SU-DHL-6 (cell line): ENCODE results near the gene SEZ6.

Experiments
- H2AFZ ChIP-seq: fragments of 200-600 bp; sonication (generic); 2 replicates; pipeline ENCODE4 v1.6.1; 2014; ENCODE audit warnings: low read depth, mild to moderate bottlenecking, moderate library complexity, mixed read lengths, antibody characterized with exemption, low read length; ENCODE audit not compliant: severe bottlenecking
- H3F3A ChIP-seq: fragments of 200-600 bp; shearing (Covaris generic); 2 replicates; pipeline ENCODE4 v1.6.0; 2016; ENCODE audit warnings: antibody characterized with exemption, mild to moderate bottlenecking; ENCODE audit not compliant: insufficient read depth
- H3K27ac ChIP-seq: fragments of 200-600 bp; sonication (generic); 2 replicates; pipeline ENCODE4 v1.5.1; 2016; ENCODE audit warnings: low read depth, mild to moderate bottlenecking, low read length, moderate library complexity, mixed read lengths
- H3K27me3 ChIP-seq: fragments of 200-600 bp; sonication (generic), shearing (Covaris generic); 2 replicates; pipeline ENCODE4 v1.6.0; 2014; ENCODE audit warnings: mild to moderate bottlenecking, low read length
- H3K36me3 ChIP-seq: fragments of 200-600 bp; sonication (generic); 2 replicates; pipeline ENCODE4 v1.6.1; 2014; ENCODE audit warnings: mild to moderate bottlenecking, low read length, mixed read lengths
- H3K4me2 ChIP-seq: fragments of 300-600, 200-600 bp; shearing (Covaris generic), sonication (generic); 2 replicates; pipeline ENCODE4 v1.6.0; 2014; ENCODE audit warnings: low read length, low read depth, mild to moderate bottlenecking; ENCODE audit not compliant: poor library complexity, severe bottlenecking
- H3K4me3 ChIP-seq: fragments of 200-600 bp; sonication (generic); 2 replicates; pipeline ENCODE4 v1.5.1; 2014; ENCODE audit warnings: antibody characterized with exemption, low read length, mild to moderate bottlenecking, mixed read lengths; ENCODE audit not compliant: insufficient read depth, poor library complexity, severe bottlenecking
- H3K79me2 ChIP-seq: fragments of 200-600 bp; sonication (generic); 2 replicates; pipeline ENCODE4 v1.6.1; 2014; ENCODE audit warnings: mild to moderate bottlenecking, low read length, moderate library complexity; ENCODE audit not compliant: insufficient read depth
- H3K9ac ChIP-seq: fragments of 200-600 bp; sonication (generic); 2 replicates; pipeline ENCODE4 v1.7.0; 2014; ENCODE audit warnings: mild to moderate bottlenecking, low read length
- H3K9me2 ChIP-seq: fragments of 200-600 bp; sonication (generic); replicated peaks from 2 replicates; pipeline ENCODE4 v1.6.1; 2014; ENCODE audit warnings: low read length; ENCODE audit not compliant: insufficient read depth
- H3K9me3 ChIP-seq: fragments of 200-600 bp; sonication (generic); 2 replicates; pipeline ENCODE4 v1.6.1; 2014; ENCODE audit warnings: low read length, mixed read lengths; ENCODE audit not compliant: insufficient read depth
- H4K20me1 ChIP-seq: fragments of 200-600 bp; sonication (generic); 2 replicates; pipeline ENCODE4 v1.6.1; 2014; ENCODE audit warnings: low read depth, mild to moderate bottlenecking, antibody characterized with exemption, low read length, moderate library complexity, mixed read lengths
- EZH2phosphoT487 ChIP-seq: fragments of 200-600 bp; sonication (generic), shearing (Covaris generic); conservative IDR thresholded peaks from 2 replicates; pipeline ENCODE4 v1.6.1; 2018; ENCODE audit warnings: mild to moderate bottlenecking, antibody characterized with exemption, low read length, moderate library complexity, mixed read lengths
- TF ChIP-seq, protein P1 (sequence below): fragments of 200-600 bp; sonication (generic); IDR thresholded peaks from one replicate; pipeline ENCODE4 v1.5.1; 2017; ENCODE audit warnings: antibody characterized with exemption, mild to moderate bottlenecking, low read length, moderate library complexity; ENCODE audit not compliant: insufficient read depth, poor library complexity, severe bottlenecking

SEZ6 gene

DNA sequence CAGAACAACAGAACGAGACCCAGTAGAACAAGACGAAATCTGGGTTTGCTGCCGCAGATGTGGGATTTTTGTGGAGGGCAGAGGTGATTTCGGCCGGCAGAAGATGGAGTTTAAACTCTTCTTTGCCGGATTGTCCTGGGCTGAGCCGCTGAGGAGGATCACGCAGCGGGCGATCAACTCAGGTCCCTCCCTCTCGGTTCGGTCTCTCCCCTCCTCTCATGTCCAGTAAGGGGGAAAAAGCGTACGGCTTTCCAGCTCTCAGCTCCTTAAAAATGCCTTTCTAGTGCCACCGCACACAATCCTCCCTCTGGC is 57.0 kb downstream of the SEZ6 start:
- Histone ChIP-seq H3F3A (peaks cover 19% of the 10 kb centered on the region), H3K36me3 (peaks cover 8% of the 10 kb centered on the region), H3K9me3 (no peaks in the 10 kb centered on the region), H3K4me3 (peak overlapping the region; percentile 86), H3K27ac (peak overlapping the region; percentile 90), H3K9me2 (no peaks in the 10 kb centered on the region), H3K9ac (peak overlapping the region; percentile 87), H3K4me2 (peak overlapping the region; percentile 94), H3K27me3 (no peaks in the 10 kb centered on the region), H3K79me2 (peaks cover 74% of the 10 kb centered on the region), H4K20me1 (peaks cover 18% of the 10 kb centered on the region; the same call in 1 of the 2 replicates), H2AFZ (no peak overlapping the region)
- no peak for TF ChIP-seq EZH2phosphoT487
- TF ChIP-seq, protein P1, sequence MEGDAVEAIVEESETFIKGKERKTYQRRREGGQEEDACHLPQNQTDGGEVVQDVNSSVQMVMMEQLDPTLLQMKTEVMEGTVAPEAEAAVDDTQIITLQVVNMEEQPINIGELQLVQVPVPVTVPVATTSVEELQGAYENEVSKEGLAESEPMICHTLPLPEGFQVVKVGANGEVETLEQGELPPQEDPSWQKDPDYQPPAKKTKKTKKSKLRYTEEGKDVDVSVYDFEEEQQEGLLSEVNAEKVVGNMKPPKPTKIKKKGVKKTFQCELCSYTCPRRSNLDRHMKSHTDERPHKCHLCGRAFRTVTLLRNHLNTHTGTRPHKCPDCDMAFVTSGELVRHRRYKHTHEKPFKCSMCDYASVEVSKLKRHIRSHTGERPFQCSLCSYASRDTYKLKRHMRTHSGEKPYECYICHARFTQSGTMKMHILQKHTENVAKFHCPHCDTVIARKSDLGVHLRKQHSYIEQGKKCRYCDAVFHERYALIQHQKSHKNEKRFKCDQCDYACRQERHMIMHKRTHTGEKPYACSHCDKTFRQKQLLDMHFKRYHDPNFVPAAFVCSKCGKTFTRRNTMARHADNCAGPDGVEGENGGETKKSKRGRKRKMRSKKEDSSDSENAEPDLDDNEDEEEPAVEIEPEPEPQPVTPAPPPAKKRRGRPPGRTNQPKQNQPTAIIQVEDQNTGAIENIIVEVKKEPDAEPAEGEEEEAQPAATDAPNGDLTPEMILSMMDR = no peak

DNA sequence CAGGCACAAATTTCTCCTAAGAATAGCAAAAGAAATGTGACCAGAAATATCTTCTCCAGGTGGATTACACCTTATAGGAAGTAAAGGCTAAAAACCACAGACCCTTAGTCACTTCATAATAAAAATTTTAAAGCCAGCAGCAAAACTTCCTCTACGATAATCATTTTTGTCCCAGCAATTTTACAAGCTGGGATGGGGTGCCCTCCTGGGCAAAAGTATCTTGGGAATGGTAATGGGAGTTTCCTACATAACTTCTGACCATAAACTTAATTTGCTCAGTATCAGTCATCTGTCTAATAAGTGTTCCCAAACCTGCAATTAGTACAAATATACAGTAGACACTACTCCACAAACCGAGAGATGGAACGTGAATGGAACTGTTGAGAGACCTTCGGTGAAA is 57.5 kb downstream of the SEZ6 start:
- Histone ChIP-seq H3F3A (peaks cover 19% of the 10 kb centered on the region), H3K36me3 (peaks cover 8% of the 10 kb centered on the region)

DNA sequence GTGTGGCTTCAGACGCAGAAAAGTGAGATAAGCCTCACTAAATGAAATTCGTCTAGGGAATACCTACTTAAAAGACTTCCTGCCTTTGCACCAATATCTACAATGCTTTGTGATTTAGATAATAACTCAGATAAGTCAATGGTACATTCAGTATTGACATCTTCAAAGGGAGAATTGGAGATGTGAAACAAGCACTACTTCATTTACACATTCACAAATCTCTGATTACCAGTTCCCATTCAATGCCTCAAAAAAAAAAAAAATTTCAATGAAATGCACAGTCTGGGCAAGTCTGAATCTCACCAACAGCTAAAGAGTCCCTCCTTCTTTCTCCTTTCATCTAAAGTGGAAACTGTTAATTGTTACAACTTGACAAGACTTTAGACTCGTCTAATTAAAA is 58.2 kb downstream of the SEZ6 start:
- H3K9ac ChIP-seq = peak overlapping the region; percentile 87
- peak overlapping the region; percentile 90; the same call in 1 of the 2 replicates for H3K27ac ChIP-seq
- H3F3A ChIP-seq = peaks cover 12% of the 10 kb centered on the region; the same call in 1 of the 2 replicates
- H3K36me3 ChIP-seq = peaks cover 8% of the 10 kb centered on the region
- H3K4me2 ChIP-seq = peak overlapping the region; percentile 94
- peaks cover 23% of the 10 kb centered on the region; the same call in 1 of the 2 replicates for H4K20me1 ChIP-seq
- no peak for TF ChIP-seq EZH2phosphoT487
- TF ChIP-seq, protein P1 = no peak
- no peaks in the 10 kb centered on the region for H3K27me3 ChIP-seq
- H2AFZ ChIP-seq = no peak overlapping the region
- H3K79me2 ChIP-seq = peaks cover 85% of the 10 kb centered on the region
- H3K4me3 ChIP-seq = peak overlapping the region; percentile 86
- H3K9me2 ChIP-seq = no peaks in the 10 kb centered on the region
- H3K9me3 ChIP-seq = no peaks in the 10 kb centered on the region

More for the DNA sequence above, 57.5 kb downstream of the SEZ6 start:
- no peaks in the 10 kb centered on the region for H3K9me2 ChIP-seq
- H3K79me2 ChIP-seq = peaks cover 78% of the 10 kb centered on the region
- H3K4me2 ChIP-seq = peak overlapping the region; percentile 94
- peaks cover 23% of the 10 kb centered on the region; the same call in 1 of the 2 replicates for H4K20me1 ChIP-seq
- peak overlapping the region; percentile 86 for H3K4me3 ChIP-seq
- no peaks in the 10 kb centered on the region for H3K27me3 ChIP-seq
- peak overlapping the region; percentile 87 for H3K9ac ChIP-seq
- no peak for TF ChIP-seq EZH2phosphoT487
- TF ChIP-seq, protein P1 = no peak
- no peaks in the 10 kb centered on the region for H3K9me3 ChIP-seq
- H2AFZ ChIP-seq = no peak overlapping the region
- H3K27ac ChIP-seq = peak overlapping the region; percentile 90; the same call in 1 of the 2 replicates
